ENCODE results near the gene GSTM3. TPM values are rescaled to one million over a fixed set of nuclear protein-coding genes. Genes with fewer than 3 reads are reported as not detected.

Gene GSTM3
- 1 to 10 TPM in 4 of 6 donors, under 1 TPM in 1, not detected in 1; 0.14 to 8.0 (median 2.1) TPM for polyA plus RNA-seq (ENCODE audit: low read depth in 6 of 6)

DNA sequence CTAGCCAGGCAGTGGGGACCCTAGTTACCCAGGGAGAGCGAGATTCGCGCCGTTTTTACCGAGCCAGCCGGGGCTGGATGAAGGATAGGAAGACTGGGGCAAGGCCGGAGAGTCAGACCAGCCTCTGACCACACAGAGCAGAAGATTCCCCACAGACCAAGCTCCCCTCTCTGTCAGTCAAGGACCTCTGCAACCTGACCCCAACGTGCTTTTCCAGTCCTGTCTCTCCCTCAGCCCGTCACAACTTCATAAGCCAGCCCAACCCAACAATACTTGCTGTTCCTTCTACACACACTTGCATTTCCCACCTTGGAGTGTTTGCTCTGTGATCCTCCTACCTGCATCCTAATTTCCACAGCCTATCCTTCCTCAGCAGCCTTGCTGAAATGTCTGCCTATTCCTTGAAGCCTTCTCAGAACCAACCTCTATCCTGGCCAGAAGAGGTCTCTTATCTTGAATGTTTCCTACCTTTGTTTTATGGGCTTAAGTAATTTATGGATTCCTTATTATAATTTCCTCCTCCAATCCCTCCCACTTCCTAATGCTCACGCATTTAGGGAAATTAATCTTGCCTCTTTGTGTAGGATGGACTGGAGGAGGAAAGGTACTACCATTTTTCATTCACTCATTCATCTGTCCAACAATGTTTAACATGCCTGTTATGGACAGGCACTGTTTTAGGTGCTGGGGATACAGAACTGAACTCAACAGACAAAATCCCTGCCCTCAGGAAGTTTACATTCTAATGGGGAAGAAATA is at the start of gene GSTM3:
Gene GSTM3, minus strand, starts transcription at position 424 of the 759 bp plus-strand sequence. CDS start 751 bp downstream, outside the sequence.
- Mint-ChIP-seq H3K27ac (peak within 1 kb of the TSS in 2 of 6 donors; percentile 39 to 73), H3K4me1 (peaks cover 7 to 12% (median 12%) of the 10 kb centered on the region in 3 donors), H3K9me3 (no peaks in the 10 kb centered on the region), H3K4me3 (peak within 1 kb of the TSS; percentile 64 to 92 (median 88)), H3K36me3 (no peaks in the 10 kb centered on the region), H3K27me3 (peaks cover 42 to 58% (median 45%) of the 10 kb centered on the region in 3 donors)
- peak in 1 of 2 donors; percentile 5 for ATAC-seq (ENCODE audit: low read depth in 2 of 2)
- DNase-seq: no peak

DNA sequence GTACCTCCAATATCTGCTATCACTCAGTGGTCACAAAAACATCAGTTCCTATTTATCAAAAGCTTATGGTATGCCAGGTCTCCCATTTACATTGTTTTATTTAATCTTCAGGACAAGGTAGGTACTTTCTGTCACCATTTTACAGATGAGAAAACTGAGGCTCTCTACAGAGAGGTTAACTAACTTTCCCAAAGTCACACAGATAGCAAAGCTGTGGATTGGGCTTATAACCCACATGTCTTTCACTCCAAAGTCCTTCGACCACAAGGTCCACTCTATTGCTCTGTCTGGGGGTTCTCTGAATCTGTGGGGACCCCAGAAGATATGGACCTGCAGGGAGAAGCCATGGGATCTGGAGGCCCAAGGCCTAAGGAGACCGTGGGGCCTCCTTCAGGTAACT is 49.5 kb upstream of the GSTM3 start:
- Mint-ChIP-seq H3K36me3 (no peaks in the 10 kb centered on the region), H3K27me3 (peaks cover 0 to 23% (median 7%) of the 10 kb centered on the region in 3 donors), H3K9me3 (no peaks in the 10 kb centered on the region), H3K27ac (no peak overlapping the region), H3K4me3 (no peak overlapping the region), H3K4me1 (peaks cover 0 to 14% (median 12%) of the 10 kb centered on the region in 3 donors)
- ATAC-seq (ENCODE audit: low read depth in 2 of 2) (no peak), DNase-seq (no peak)

DNA sequence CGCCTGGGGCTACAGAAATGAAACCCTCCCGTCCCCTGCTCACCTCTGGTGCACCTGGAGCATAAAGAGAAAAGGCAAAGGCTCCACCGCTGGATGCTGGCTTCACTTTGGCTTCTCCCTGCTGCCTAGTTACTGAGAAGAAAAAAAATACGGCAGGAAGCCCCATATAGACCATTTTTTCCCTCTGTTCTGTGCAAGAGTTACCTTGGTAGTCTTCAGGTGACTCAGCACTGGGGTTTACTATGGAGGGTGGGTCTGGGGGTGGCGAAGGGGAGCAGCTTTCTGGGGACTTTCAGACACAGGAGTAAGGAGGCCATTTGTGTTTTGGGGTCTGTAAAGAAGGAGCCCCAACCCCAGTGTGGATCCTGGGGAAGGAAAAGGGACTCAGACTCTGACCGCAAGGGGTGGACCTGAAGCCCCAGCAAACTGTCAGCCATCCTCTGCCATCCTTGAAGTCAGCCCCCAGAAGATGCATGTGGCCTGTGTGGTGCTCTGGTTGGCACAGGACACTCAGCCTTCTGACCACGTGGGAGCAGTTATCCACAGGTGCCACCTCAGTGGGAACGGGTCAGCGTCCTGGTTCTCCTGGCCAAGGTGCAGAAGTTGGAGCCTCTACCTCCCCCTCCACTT is 48.8 kb upstream of the GSTM3 start:
- no peak for ATAC-seq (ENCODE audit: low read depth in 2 of 2)
- Mint-ChIP-seq H3K27ac (peak overlapping the region in 2 of 6 donors; percentile 57 to 90), H3K36me3 (no peaks in the 10 kb centered on the region)

DNA sequence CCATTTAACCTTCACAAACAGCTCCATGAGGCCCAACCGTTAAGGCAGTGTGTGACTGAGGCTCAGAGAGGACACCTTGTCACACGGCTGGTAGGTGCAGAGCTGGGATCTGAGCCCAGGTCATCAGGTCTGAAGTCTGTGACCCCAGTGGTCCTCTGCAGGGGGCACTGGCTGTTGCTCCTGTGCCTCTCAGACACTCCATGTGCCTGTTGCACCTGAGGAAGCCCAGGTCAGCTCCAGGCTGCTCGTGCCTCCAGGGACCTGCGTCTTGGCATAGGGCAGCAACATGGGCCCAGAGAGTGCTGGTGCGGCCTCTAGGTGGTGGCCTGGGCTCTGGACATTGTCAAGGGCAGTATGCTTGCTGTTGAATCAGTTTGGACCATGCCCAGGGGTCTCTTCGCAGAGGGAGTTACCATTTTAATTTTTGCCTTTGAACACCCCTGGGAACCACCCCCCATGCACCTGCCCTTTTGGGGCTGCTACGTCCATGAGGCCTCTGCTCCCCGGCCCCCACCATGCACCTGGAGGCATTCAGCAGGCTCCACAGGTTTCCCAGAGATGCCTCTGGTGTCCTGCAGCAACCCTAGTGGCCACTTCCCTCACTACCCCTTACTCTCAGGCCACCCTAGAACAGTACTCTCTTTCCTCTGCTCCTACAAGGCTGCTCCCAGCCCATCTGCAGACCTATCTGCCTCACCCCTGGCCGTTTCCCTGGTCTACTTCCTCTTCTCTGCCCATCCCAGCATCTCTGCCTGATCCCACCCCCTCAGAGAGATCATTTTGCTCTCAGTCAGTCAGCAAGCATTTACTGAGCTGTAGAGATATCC is 48.1 kb upstream of the GSTM3 start:
- H3K27ac Mint-ChIP-seq: peak overlapping the region in 1 of 6 donors; percentile 90
- H3K27me3 Mint-ChIP-seq: peaks cover 0 to 28% (median 7%) of the 10 kb centered on the region in 3 donors
- no peak overlapping the region for H3K4me3 Mint-ChIP-seq
- no peaks in the 10 kb centered on the region for H3K36me3 Mint-ChIP-seq
- ATAC-seq (ENCODE audit: low read depth in 2 of 2) (peak in 1 of 2 donors; percentile 20), DNase-seq (no peak)
- peaks cover 0 to 14% (median 12%) of the 10 kb centered on the region in 3 donors for H3K4me1 Mint-ChIP-seq
- no peaks in the 10 kb centered on the region for H3K9me3 Mint-ChIP-seq

More for the DNA sequence above, 48.8 kb upstream of the GSTM3 start:
- Mint-ChIP-seq H3K9me3 (no peaks in the 10 kb centered on the region), H3K4me3 (no peak overlapping the region), H3K27me3 (peaks cover 0 to 28% (median 7%) of the 10 kb centered on the region in 3 donors), H3K4me1 (peaks cover 0 to 14% (median 12%) of the 10 kb centered on the region in 3 donors)
- no peak for DNase-seq

DNA sequence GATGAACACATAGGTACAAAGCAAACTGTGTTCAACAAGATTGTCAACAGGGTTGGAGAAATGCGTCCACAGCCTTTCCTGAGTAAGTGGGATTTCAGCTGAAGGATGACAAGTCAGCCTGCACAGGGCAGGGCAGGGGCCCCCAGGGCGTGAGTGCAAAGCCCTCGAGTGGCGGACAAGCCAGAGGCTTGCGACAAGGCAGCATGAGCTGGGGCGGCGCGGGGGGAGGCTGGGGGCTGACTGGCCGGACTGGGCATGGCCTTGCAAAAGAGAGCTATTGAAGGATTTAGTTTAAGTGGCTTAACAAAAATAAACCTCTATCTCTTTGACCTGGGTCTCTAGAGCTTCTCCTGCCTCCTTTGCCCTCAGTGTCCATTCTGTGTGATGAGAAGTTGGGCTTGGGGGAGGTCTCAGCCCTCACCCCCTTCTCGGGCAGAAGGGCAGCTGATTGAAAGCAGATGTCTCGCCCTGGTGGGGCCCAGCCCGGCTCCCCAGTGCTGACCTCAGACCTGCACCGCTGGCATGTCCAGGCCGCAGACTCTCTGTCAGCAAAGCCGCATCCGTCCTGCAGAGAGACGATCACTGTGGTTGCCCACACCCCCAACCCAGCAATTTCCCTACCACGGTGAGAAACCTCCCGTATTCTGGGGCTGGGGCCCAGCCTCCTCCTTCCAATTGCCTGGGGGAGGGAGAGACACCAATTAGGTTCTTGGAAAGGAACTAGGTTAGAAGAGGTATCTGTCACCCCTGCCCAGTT is 47.2 kb upstream of the GSTM3 start:
- Mint-ChIP-seq H3K9me3 (no peaks in the 10 kb centered on the region), H3K27ac (no peak overlapping the region), H3K4me1 (peaks cover 0 to 14% (median 12%) of the 10 kb centered on the region in 3 donors), H3K4me3 (no peak overlapping the region), H3K27me3 (peaks cover 0 to 23% (median 7%) of the 10 kb centered on the region in 3 donors), H3K36me3 (no peaks in the 10 kb centered on the region)
- ATAC-seq (ENCODE audit: low read depth in 2 of 2): no peak
- no peak for DNase-seq

DNA sequence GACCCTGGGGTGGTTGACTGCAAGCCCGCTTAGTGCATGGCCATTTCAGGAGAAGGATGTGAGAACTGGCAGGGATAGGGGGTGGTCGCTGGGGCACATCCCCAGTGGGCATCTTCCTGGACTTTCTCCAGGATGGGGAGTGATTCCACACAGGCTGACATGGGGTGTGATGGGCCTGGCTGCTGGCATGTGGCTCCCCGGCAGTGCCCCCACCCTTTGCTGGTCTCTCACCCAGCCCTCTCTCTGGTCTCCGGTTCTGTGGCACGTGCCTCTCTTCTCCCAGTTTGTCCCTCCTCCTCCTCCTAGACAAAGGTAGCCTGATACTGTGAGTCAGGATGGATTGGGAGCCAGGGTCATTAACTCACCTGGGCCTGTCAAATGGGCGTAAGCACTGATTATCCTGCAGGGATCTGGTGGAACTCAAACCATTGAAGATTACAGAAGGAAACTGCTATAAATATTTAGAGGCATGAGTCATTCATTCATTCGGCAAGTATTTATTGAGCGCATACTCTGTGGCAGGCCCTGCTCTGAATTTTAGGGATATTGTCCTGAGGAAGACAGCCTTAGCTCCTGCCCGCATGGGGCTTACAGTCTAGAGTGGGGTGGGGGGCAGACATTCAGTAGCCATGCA is 46.5 kb upstream of the GSTM3 start:
- Mint-ChIP-seq H3K4me1 (peaks cover 0 to 14% (median 12%) of the 10 kb centered on the region in 3 donors), H3K9me3 (no peaks in the 10 kb centered on the region), H3K4me3 (no peak overlapping the region), H3K27ac (no peak overlapping the region), H3K36me3 (no peaks in the 10 kb centered on the region), H3K27me3 (peaks cover 0 to 16% (median 3%) of the 10 kb centered on the region in 3 donors)
- DNase-seq (no peak), ATAC-seq (ENCODE audit: low read depth in 2 of 2) (no peak)

DNA sequence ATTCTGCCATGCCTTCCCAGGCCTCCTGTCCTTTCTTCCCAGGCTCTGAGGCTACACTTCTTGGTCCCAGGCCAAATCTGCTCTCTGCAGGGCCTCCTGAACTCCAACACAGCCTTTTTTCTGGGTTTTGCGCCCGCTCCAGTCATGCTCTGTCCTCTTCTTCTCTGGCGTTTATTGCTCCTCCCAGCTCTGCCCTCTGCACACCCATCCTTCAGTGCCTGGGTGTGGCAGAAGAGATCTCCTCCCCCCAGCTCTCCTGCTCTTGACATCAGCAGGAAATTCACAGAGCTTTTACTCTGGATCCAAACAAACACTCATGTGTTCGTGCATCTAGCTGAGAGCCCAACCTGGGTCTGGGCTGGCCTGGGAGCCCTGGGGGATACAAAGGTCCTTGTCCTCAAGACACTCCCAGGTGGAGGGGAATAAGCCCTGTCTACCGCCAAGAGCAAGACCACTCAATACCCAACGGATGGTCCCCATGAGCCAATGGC is 45.7 kb upstream of the GSTM3 start:
- Mint-ChIP-seq H3K4me3 (no peak overlapping the region), H3K27me3 (peaks cover 0 to 11% (median 0%) of the 10 kb centered on the region in 3 donors), H3K36me3 (no peaks in the 10 kb centered on the region)

DNA sequence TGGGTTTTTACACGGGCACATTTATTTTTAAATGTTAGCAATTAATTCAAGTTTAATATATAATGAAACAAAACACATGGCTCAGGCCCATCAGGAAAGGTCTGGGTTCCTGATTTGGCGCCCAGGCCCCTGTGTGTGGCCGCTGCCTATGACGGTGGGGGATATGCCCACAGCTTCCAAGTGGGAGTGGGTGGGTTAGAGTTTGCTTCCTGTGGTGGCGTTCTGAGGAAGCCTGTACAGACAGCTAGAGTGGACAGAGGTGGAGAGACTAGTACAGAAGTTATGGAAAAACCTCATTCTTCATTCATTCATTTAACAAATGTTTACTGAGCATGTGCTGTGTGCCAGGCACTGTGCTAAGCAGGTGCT is 45.3 kb upstream of the GSTM3 start:
- DNase-seq (no peak), ATAC-seq (ENCODE audit: low read depth in 2 of 2) (no peak)
- no peak overlapping the region for H3K27ac Mint-ChIP-seq
- peaks cover 0 to 5% (median 0%) of the 10 kb centered on the region in 7 donors for H3K9me3 Mint-ChIP-seq
- H3K4me1 Mint-ChIP-seq: peaks cover 0 to 10% (median 7%) of the 10 kb centered on the region in 3 donors
- no peaks in the 10 kb centered on the region for H3K36me3 Mint-ChIP-seq
- peaks cover 0 to 6% (median 0%) of the 10 kb centered on the region in 3 donors for H3K27me3 Mint-ChIP-seq
- H3K4me3 Mint-ChIP-seq: no peak overlapping the region

More for the DNA sequence above, 45.7 kb upstream of the GSTM3 start:
- Mint-ChIP-seq H3K4me1 (peaks cover 0 to 14% (median 12%) of the 10 kb centered on the region in 3 donors), H3K9me3 (peaks cover 0 to under 1% (median 0%) of the 10 kb centered on the region in 7 donors), H3K27ac (no peak overlapping the region)
- DNase-seq: no peak
- ATAC-seq (ENCODE audit: low read depth in 2 of 2): no peak

DNA sequence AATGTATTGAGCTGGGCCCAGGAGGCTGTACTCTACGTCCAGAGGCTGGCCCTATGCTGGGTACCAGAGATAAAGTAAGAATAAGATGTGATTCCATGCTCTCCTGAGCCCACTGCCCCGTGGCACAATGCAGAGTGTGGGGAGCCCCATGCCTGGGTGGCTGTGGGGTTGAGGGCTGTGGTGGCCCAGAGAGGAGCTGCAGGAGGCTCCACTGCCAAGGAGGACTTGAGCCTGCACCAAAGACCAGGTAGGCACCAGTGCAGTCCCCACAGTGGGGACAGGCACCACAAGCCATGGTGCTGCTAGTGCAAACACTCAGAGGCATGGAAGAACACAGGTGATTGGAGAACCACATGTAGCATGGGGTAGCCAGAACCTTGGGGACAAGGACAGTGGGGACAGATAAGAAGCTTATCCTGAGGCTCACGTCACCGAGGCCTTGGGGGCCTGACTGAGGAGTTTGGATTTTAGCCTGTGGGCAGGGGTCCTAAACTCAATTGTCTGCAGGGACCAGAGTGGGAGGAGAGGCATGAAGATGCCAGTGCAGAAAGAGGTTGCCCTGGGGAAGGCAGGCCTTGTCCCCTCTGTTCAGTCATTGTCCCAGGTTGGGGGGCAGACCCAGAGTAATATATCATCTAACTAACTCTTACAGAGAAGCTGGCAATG is 44.7 kb upstream of the GSTM3 start:
- Mint-ChIP-seq H3K36me3 (peaks cover 0 to 5% of the 10 kb centered on the region in 2 donors), H3K27ac (no peak overlapping the region), H3K27me3 (peaks cover 0 to 5% (median 0%) of the 10 kb centered on the region in 3 donors), H3K9me3 (peaks cover 0 to 10% (median 0%) of the 10 kb centered on the region in 7 donors), H3K4me1 (peaks cover 0 to 5% (median 2%) of the 10 kb centered on the region in 3 donors), H3K4me3 (no peak overlapping the region)
- ATAC-seq (ENCODE audit: low read depth in 2 of 2): no peak
- no peak for DNase-seq

DNA sequence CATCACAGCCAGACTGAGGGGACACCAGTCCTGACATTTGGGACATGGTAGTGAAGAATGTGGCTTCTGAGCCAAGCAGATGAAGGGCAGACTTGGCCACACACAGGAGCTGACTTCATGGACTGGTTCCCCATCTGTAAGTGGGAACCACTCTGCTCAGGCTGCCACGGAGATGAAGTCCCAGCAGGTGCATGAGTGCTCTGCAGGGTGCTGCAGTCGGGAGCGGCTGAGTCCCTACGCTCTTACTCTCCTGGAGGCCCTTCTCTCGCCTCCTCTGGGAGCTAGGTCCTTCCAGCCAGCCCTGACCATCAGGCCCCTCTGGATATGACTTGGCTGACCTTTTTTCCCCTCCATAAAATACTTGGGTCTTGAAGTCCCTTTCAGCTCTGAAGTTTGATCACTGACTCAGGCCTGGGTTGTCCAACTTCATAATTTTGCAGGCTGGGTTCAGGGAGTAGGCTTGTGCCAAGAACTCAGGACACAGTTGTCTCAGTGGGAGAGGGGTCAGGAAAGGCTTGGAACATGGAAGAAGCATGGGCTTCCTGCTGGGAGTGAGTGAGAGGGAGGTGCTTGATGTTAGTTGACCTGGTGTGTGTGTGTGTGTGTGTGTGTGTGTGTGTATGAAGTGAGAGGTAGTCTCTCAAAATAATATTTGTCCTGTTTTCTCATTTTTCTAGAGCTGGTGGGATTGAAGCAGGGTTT is 43.9 kb upstream of the GSTM3 start:
- no peak for DNase-seq
- H3K27ac Mint-ChIP-seq: peak overlapping the region in 1 of 6 donors; percentile 31
- peaks cover 0 to 4% (median 0%) of the 10 kb centered on the region in 3 donors for H3K4me1 Mint-ChIP-seq

DNA sequence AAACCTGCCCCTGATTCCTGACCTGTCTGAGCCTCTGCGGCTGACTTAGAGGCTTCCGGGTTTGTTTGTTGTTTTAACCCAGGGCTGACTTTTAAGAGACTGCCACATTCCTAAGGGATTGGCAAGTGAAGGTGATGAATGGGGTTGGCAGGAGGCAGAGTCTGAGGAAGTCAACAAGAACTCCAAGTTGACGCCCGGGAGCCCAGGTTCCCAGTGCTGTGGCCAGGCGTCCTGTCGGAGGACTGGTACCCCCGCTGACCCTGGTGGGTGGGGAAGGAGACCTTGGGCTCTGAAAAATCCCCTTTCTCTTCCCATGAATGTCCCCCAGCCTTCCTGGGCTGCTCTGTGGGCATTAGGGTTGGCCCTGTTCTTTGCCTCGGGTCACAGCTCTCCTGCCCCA is 42.6 kb upstream of the GSTM3 start:
- no peaks in the 10 kb centered on the region for H3K4me1 Mint-ChIP-seq
- H3K27me3 Mint-ChIP-seq: peaks cover 0 to 5% (median 0%) of the 10 kb centered on the region in 3 donors
- no peak overlapping the region for H3K27ac Mint-ChIP-seq

More for the DNA sequence above, 43.9 kb upstream of the GSTM3 start:
- Mint-ChIP-seq H3K9me3 (peaks cover 0 to 13% (median 0%) of the 10 kb centered on the region in 7 donors), H3K27me3 (peaks cover 0 to 5% (median 0%) of the 10 kb centered on the region in 3 donors), H3K36me3 (peaks cover 0 to 8% of the 10 kb centered on the region in 2 donors), H3K4me3 (peak overlapping the region in 1 of 8 donors; percentile 35)
- no peak for ATAC-seq (ENCODE audit: low read depth in 2 of 2)

More for the DNA sequence above, 42.6 kb upstream of the GSTM3 start:
- no peak overlapping the region for H3K4me3 Mint-ChIP-seq
- no peak for DNase-seq
- peaks cover 0 to 8% of the 10 kb centered on the region in 2 donors for H3K36me3 Mint-ChIP-seq
- peaks cover 0 to 13% (median 0%) of the 10 kb centered on the region in 7 donors for H3K9me3 Mint-ChIP-seq
- no peak for ATAC-seq (ENCODE audit: low read depth in 2 of 2)
